HG03521 (cell line): ENCODE data around the gene CADM2.
"Not testable (repeated sequence)": the region's sequence is repeated elsewhere in the genome, so short reads cannot be mapped to it uniquely, and the experiment has no call there.

Source experiments
- ATAC-seq: cut with Tn5 transposase; IDR thresholded peaks from one replicate; pipeline ENCODE4 v1.9.1; 2021; ENCODE audit warnings: mild to moderate bottlenecking, moderate library complexity; ENCODE audit not compliant: unreplicated experiment

Gene CADM2

DNA sequence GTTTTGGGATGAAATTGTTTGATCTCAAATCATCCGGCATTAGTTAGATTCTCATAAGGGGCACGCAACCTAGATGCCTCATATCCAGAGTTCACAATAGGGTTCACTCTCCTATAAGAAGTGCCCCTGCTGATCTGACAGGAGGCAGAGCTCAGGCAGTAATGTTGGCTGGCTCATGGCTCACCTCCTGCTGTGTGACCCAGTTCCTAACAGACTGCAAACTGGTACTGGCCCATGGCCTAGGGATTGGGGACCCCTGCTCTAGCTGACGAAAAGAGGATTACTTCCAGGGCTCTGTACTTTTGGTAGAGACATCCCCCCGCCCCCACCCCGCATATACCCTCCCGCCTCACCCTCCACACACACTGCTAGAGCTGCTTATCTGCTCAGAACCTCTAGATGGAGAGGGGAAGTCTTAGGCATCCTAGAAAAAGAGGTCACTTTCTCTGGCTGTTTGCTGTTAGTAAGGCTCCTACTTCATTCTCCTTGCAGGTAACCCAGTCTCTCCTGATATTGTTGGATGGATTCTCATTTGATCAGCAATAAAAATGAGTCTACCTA is 923.1 kb downstream of the CADM2 start:
- no peak for ATAC-seq

DNA sequence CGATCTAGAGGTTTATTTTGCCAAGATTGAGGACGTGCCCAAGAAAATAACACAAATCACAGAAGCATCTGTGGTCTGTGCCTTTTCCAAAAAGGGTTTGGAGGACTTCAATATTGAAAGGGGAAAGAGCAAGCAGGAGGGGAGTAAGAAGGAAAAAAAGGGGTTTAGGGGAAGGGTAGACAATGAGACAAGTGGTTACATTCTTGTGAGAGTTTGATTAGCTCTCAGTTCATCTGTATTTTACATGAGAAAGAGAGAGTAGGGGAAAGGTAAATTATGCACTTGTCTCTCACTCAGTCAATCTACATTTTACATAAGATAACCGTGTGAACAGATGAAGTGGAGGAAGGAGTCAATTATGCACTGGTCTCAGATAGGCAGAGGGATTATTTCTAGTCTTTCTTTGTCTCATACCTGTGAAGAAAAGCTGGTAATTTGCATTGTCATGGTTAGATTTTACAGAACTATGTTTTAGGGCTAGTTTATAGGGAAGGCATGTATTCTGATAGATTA is 931.3 kb downstream of the CADM2 start:
- no peak for ATAC-seq

GRCh38 chr3:85903434-85903833 is 944.6 kb downstream of the CADM2 start:
- no peak for ATAC-seq

DNA sequence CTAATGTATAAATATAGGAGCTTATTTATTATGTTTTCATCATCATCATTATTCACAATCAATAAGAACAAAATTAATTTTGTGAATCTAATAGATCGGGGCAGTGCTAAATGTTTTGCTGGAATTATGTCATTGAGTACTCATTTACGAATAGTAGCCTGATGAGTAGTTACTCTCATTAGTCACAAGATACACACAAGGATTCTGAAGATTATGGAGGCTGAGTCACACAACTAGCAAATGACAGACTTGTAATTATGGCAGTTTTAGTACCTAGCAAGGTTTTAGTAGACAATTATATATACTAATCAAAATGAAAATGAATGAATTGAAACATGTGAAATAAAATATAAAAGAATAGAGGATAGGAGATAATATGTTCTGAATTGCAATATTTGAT is 954.2 kb downstream of the CADM2 start:
- no peak for ATAC-seq

- no peak for ATAC-seq
These were observed 963.6 kb downstream of the CADM2 start for GRCh38 chr3:85922374-85922773.

DNA sequence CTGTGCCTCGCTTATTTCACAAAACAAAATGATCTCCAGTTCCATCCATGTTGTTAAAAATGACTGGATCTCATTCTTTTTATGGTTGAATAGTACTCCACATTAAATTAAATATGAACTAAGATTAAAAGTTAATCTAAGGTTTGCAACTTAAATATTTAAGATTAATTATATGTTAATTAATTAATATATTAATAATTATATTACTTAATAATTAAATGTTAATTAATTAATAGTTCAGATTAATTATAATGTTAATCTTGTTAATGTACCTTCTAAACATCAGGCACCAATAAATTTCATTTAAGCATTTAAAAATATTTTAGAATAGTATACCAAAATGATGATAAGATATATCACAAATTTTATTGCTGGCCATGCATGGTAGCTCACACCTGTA is 971.9 kb downstream of the CADM2 start:
- ATAC-seq, result no peak

DNA sequence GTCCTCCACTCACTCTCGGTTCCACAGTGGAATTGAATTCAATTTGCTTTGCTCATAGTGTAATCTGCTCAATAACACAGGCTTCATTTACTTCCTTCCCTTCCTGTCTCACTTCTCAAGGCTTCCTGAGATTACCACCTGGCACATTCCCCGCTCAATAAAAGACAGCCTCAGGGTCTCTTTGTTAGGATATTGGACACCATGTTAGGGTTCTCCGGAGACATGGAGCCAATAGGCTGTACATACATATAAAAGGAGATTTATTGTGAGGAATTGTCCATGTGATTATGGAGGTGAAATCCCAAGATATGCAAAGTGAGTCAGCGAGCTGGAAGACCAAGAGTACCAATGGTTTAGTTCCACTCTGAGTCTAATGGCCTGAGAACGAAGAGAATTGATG is 974.5 kb downstream of the CADM2 start:
- ATAC-seq, result no peak

DNA sequence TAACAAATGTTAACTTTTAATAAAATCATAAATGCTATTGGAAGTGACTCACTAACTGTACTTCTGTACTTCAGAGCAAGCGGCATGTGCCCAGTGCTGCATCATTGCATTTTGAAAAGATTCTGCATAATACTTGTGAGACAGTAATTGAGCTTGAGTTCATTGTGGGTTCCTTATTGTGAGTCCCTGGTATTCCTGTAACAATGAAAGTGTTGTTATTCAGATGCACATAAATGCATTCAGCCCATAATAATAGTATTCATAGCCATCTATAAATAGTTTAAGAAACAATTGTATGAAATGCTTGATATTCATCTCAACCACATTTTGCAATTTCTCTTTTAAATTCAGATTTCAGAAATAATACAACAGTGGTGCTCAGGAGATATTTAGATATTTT is 976.4 kb downstream of the CADM2 start:
- ATAC-seq, result no peak

DNA sequence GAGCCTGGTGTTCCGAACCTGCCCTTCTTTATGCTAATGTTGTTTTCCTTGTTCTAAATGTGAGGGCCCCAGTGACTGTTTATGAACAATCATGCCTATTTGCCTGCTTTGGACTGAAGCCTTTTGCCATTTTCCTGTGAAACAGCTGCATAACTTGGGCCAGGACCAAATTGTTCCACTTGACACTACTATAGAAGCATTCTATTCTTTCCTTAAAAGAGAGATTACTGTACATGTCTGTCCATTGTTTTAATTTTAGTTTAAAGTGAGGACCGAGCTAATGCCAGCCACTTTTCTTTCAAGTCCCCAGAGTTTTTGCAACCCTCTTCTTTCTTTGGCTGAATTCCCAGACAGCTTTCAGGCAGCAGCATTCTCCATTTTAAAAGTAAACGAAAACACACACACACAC is 980.3 kb downstream of the CADM2 start:
- ATAC-seq, result no peak

GRCh38 chr3:85950435-85950834 is 991.6 kb downstream of the CADM2 start:
- ATAC-seq, result no peak

DNA sequence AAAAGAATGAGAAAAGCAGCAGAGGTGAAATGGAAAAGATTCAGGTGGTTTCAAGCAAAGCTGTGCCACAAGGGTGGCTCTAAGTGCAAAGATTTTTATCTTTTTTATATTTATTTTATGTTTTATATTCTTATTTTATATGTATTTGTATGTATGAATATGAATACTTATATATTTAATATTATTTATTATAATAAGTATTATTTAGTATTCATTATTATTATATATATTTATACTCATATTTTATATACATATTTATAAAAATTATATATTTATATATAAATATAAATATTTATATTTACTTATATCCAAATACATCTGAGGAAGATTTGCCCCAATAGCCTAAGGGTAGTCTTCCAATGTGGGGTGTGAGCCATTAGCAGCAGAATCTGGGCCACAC is 1002.0 kb downstream of the CADM2 start:
- ATAC-seq, result no peak

DNA sequence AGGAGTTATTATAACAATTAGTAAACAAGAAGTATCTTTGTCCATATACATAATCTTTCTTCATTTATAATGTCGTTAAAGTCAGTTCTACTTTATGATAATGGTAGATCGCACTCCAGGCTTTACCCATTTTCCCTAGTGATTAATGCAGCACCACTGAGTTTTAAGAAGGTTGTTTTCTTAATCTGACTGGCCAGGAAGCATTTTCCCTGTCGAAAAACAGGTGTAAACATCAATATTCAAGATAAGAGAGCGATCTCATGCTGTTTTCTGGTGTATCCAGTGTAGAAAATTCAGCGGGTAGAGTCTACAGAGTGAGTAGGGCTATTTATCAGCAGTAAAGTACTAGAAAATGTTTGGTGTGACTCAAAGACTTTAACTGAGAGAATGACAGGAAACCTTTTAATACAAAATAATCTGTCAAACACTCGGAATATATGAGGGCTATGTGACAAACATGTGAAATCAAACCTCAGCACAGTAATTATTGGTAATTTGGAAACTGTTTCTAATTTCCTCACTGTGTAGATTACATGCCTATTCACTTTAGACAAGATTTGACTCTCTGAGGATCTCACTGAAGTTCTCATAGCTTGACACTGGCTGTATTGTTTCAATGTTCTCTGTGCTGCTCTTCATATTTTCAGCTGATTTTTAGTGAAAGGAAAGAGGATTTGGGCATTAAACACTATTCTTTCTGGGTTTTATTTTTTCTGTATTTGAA is 1019.0 kb downstream of the CADM2 start:
- no peak for ATAC-seq

GRCh38 chr3:85979034-85979433 is 1020.2 kb downstream of the CADM2 start:
- ATAC-seq, result no peak

- ATAC-seq, result not testable (repeated sequence)
These were observed 1030.8 kb downstream of the CADM2 start for GRCh38 chr3:85989581-85989980.

- ATAC-seq, result no peak
These were observed 1070.8 kb downstream of the CADM2 start for GRCh38 chr3:86029590-86029989.

DNA sequence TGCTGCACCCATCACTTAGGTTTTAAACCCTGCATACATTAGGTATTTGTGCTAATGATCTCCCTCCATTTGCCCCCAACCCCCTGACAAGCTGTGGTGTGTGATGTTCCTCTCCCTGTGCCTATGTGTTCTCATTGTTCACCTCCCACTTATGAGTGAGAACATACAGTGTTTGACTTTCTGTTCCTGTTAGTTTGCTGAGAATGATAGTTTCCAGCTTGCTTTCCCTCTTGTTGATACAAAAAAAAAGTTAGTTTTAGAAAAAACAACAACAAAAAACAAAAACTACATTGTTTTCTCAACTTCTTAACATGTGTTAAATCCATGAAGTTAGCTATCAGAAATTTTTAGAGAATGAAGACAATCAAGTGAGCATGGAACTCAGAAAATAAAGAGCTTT is 1079.1 kb downstream of the CADM2 start:
- no peak for ATAC-seq

GRCh38 chr3:86046436-86047136 is 1087.8 kb downstream of the CADM2 start:
- no peak for ATAC-seq

- ATAC-seq, result no peak
These were observed 1088.4 kb downstream of the CADM2 start for GRCh38 chr3:86047161-86047560.

DNA sequence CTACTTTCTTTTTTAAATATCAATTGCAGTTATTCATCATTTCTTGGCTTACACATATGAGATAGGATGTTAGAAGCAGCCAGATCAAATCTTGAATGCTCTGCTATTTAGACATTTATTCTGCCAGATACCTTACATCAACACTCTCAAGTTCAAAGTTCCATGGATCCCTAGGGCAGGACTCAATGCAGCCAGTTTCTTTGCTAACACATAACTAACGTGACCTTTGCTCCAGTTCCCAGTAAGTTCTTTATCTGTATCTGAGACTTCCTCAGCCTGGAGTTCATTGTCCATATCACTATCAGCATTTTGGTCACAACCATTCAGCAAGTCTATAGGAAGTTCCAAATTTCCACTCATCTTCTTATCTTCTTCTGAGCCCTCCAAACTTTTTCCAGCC is 1092.3 kb downstream of the CADM2 start:
- ATAC-seq, result no peak

- no peak for ATAC-seq
These were observed 1097.2 kb downstream of the CADM2 start for GRCh38 chr3:86056032-86056431.

- ATAC-seq, result no peak
These were observed 1098.2 kb downstream of the CADM2 start for GRCh38 chr3:86056962-86057361.

DNA sequence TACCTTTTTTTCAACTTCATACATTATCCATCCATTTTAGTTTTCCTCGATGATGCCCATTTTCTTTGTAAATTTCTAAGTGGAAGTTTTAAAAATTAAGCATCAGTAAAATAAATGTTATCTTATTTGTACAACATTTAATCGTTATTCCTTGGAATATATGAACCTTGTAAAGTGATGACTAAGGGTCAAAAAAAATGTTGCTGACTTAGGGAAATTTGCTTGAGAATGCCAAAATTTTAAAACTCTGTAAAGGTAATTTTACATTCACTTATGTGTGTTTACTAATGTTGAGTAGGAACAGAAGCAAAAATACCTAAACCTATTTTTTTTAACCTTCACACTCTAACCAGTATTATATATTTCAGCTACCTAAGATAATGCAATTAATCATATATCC is 1115.0 kb downstream of the CADM2 start:
- ATAC-seq, result no peak
